ENCODE results near the gene TMEM63A.
"Not testable (repeated sequence)": the region's sequence is repeated elsewhere in the genome, so short reads cannot be mapped to it uniquely, and the experiment has no call there.

TMEM63A gene

DNA sequence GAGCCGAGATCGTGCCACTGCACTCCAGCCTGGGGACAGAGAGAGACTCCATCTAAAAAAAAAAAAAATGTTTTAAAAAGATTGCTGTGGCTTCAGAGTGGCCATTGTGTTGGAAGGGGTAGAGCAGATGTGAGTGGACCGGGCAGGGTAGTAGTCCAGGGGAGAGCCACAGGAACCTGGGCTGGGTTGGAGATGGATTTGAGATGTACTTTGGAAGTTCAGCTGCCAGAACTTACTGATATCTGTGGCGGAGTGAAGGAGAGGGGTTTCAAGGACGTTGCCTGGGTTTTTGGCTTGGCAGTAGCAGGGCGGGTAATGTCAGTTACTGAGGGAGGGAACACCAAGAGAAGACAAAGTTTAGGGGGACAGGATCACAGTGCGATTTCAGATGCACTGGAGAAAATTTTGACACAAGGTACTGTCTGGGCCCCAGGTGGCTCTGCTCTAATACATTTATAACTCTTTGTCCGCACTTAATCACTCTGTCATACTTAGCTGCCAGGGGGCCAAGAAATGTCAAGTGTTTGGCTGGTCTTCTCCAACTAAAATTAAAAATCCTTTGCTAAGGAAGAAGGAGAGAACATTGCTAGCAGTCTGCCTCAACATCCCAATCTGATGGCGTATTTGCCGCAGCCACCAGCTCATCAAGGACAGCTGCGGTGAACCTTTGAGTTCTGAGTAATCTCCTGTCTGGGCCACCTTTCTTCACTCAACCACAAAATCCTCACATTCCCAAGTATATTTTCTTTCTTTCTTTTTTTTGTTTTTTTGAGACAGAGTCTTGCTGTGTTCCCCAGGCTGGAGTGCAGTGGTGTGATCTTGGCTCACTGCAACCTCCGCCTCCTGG lies 62.6 kb downstream of the TMEM63A start:
- DNase-seq (ENCODE audit: low read depth), result no peak

GRCh38 chr1:225818229-225818628 lies 64.0 kb downstream of the TMEM63A start:
- no peak for DNase-seq (ENCODE audit: low read depth)

GRCh38 chr1:225817611-225818061 lies 64.5 kb downstream of the TMEM63A start:
- DNase-seq (ENCODE audit: low read depth), result peak; percentile 88

- DNase-seq (ENCODE audit: low read depth), result no peak
These were observed 65.3 kb downstream of the TMEM63A start for GRCh38 chr1:225816643-225817538.

DNA sequence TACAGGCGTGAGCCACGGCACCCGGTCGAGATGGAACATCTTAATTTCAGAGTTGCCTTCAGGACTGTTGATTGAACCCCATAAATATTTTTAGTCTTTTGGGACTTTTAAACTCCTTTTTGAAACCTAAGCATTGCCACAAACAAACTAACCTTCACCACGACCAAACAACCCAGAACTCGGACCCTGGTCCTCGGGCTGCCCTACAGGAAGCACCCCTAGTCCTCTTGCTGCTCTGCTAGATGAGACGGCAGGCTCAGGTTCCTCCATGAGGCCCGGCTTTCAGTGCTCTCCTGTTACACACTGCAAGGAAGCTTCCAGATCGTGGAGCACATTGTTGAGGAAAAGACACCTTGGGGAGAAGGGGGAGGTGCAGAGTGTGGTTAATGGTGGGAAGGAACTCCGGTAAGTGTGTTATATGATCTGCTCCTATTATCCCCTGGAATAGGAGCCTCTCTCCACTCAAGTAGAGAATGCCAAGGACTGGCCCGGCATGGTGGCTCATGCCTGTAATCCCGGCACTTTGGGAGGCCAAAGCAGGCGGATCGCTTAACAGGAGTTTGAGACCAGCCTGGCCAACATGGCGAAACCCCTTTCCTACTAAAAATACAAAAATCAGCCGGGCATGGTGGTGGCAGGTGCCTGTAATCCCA lies 66.5 kb downstream of the TMEM63A start:
- no peak for DNase-seq (ENCODE audit: low read depth)

GRCh38 chr1:225815090-225815489 lies 67.1 kb downstream of the TMEM63A start:
- not testable (repeated sequence) for DNase-seq (ENCODE audit: low read depth)

DNA sequence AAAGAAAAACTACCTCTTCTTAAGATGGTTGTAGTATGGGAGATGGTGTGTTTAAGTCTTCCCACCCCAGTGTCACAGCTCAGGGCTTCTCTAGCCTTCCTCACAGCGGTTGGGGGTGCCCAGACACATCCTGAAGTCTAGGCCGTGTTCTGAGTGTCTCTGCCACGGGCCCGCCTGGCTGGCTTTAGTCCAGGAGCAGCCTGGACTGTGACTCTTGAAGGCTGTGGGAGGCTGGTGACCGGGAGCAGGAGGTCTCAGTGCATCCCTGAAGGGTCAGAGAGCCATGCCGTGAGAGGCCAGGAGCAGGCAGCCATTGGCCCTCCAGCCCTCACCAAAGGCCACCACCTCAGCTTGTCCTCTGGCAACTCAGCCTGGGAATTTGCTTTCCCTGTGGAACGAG lies 67.8 kb downstream of the TMEM63A start:
- no peak for DNase-seq (ENCODE audit: low read depth)

DNA sequence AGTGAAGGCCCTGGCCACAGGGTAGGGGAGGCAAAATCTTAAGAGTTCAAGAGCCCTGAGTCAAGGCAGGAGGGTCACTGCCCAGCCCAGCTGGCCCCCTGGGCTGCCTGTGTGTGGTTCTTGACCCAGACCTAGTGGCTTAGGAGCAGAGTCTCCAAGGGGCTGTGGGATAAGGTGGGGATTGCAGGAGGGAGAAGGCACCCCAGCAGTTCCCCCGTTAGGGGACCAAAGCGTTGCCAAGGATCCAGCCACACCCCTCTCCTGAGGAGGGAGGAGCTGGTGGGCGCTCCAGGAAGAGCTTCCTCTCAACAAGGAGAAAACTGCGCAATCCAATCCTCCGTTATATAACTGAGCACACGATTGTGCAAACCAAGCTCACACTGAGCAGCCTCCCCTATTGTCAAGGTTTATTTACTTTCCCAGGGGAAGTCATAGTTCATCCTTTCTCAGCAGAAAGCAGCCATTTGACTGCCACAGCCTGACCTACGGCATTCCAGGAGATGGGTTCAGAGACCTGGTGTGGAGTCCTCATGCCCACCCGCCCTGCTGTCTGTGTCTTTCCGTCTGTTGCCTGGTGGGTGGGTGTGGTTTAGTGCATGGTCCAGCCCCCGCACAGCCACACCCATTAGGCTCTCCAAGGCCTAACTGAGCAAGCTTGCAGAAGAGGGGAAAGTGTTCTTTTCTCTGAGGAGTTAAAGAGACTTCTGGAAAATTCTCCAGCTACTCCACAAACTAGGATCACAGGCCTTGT lies 68.8 kb downstream of the TMEM63A start:
- peak; percentile 57 for DNase-seq (ENCODE audit: low read depth)

DNA sequence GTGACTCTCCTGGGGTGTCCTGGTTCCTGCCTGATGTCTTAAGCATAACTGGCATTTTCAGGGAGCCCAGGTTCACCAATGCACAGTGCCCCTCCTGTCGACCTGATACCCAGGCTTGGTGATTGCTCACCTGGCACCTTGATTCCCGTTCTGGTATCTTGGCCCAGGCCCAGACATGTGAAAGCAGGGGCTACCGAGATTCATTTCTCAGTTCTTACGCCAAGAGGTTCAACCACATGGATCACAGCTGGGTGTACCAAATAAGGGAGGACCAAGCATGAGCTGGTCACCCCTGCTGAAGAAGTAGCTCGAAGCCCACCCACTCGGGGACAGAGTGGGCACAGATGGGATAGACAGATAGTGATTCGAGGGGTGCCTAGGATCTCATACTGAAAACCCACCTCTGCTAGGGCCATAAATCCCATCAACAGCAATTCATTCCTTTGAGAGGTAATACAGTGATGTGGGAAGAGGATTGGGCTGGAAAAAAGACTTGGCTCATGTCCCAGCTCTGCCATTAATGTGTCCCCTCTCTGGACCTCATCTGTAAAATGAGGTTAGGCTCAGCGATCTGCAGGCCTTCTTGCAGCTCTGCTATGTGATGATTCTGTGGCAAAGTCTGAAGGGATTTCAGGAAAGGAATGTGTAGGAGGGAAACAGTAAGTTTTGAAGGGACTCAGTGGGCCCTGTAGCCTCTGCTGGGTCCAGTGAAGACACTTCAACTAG lies 69.5 kb downstream of the TMEM63A start:
- DNase-seq (ENCODE audit: low read depth), result no peak

- no peak for DNase-seq (ENCODE audit: low read depth)
These were observed 70.3 kb downstream of the TMEM63A start for GRCh38 chr1:225811622-225812487.

- not testable (repeated sequence) for DNase-seq (ENCODE audit: low read depth)
These were observed 71.3 kb downstream of the TMEM63A start for GRCh38 chr1:225810579-225811538.

GRCh38 chr1:225809842-225810578 lies 72.2 kb downstream of the TMEM63A start, which contains the start of gene EPHX1:
EPHX1 (plus strand) TSS chr1:225810124; CDS start chr1:225828730, 18,606 bp downstream.
- peak; percentile 76 for DNase-seq (ENCODE audit: low read depth)

DNA sequence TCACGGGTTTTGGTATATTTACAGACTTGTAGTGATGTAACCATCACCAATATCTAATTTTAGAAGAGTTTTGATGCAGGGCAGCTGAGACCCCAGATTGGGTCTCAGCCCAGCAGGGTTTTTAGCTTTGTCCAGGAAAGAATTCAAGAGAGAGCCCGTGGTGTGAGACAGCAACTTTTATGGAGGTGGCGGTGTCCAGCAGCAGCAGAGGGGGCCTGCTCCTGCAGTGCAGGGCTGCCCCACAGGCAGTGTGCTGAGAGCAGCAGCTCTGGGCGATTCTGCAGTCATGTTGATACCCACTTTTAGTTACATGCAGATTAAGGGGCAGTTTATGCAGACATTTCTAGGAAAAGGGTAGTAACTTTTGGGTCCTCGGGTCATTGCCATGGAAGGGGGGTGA lies 74.0 kb downstream of the TMEM63A start:
- DNase-seq (ENCODE audit: low read depth), result no peak

DNA sequence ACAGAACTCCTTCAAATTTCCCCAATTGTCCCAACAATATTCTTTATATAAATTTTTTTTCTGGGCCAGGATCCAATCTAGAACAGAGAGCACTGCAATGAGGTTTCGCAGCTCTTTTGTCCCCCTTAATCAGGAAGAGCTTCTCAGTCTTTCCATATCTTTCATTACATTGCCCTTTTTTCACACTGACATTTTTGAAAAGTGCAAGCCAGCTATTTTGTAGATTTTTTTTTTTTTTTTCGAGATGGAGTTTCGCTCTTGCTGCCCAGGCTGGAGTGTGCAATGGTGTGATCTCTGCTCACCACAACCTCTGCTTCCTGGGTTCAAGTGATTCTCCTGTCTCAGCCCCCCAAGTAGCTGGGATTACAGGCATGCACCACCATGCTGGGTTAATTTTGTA lies 75.4 kb downstream of the TMEM63A start:
- not testable (repeated sequence) for DNase-seq (ENCODE audit: low read depth)

DNA sequence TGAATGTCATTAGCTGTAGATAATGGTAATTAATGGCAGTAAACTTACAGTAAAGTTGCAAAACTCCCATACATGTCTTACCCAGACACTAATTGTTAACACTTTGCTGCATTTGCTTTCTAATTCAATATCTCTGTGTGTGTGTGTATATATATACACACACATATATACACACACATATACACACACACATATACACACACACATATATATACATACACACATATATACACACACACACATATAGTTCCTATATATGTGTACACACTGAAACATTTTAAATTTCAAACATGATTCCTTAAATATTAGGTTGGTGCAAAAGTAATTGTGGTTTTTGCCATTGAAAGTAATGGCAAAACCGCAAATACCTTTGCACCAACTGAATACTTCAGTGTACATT lies 75.9 kb downstream of the TMEM63A start:
- DNase-seq (ENCODE audit: low read depth), result no peak

- DNase-seq (ENCODE audit: low read depth), result not testable (repeated sequence)
These were observed 81.0 kb downstream of the TMEM63A start for GRCh38 chr1:225801146-225801545.

DNA sequence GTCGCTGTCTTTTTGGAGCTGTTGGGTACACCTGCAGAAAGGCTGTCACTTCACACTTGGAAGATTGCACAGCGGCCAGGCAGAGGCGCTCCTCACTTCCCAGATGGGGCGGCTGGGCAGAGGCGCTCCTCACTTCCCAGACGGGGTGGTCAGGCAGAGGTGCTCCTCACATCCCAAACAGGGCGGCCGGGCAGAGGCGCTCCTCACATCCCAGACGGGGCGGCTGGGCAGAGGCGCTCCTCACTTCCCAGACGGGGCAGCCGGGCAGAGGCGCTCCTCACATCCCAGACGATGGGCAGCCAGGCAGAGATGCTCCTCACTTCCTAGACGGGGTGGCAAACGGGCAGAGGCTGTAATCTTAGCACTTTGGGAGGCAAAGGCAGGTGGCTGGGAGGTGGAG lies 86.1 kb downstream of the TMEM63A start:
- DNase-seq (ENCODE audit: low read depth), result not testable (repeated sequence)

Data from GM04504 (cell line).